ENCODE measurements around the gene GNG12. TPM values are rescaled to one million over a fixed set of nuclear protein-coding genes. Genes with fewer than 3 reads are reported as not detected.

GNG12 gene
- total RNA-seq, 1 experiment from 2014 or later = 32.1 TPM

DNA sequence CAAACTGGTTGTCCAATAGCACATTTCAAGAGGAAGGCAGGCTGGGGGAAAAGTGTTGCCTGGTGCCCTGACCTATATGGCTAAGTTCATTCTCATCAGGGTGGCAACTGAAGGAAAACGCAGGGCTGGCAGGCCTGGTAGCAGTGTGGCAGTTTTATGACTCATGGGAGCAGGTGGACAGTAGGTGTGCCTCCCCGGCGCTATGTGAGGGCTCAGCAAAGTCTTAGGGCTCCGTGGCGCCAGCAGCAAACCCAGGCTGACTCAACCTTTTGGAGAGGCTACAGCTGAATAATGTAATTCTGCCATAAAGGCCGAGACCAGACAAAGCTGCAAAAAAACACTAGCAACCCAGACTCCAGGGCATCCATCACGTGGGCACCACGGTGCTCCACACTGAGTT is 124.7 kb downstream of the GNG12 start:
- peak; percentile 69 for DNase-seq (ENCODE audit: low spot score)

DNA sequence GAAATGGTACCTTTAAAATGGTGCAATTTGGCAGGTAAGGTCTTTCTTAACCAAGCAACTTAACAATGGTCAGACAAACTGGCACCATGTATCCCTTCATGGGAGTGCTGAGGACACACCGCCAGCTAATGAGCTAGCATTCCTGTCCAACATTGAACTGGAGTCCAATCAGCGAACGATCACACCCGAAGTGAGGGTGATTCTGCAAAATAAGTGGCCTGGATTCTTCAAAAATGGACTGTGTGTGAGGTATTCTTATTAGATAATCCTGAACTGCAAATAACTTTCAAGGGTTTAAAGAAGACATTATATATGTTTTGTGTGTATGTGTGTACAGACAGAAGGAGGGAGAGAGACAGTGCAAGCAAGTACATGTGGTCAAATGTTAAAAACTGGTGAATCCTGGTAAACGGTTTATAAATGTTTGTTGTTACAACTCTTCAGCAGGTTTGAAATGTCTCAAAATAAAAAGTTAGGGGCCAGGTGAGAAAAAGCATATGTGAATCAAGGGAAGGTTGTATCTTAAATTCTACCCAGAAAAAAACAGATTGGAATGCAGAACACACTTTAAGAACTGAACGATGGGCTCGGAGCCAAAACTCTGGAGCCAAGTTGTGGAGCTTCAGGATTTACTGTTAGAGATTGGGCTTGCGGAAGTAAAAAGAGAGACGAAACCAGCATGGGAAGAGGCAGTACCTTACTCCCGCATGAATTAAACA is 127.4 kb downstream of the GNG12 start:
- DNase-seq (ENCODE audit: low spot score) = no peak

DNA sequence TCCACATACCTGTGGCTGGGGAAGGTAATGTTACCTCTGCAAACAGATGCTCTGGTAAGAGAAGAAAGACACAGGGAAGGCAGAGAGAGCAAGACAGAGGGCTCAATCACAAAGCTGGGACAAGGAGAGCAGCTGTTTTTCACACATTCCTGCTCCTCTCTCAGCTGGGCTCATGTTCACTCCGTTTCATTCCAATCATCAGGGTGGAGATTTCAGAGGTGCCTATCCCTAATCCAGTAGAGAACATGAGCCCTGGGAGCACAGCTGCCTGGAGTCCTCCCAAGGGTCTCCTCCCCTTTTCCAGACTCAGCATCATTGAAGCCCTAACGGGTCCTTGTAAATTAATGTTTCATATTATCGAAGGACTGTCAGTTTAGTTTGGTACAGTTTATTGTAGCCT is 128.9 kb downstream of the GNG12 start:
- DNase-seq (ENCODE audit: low spot score) = no peak

DNA sequence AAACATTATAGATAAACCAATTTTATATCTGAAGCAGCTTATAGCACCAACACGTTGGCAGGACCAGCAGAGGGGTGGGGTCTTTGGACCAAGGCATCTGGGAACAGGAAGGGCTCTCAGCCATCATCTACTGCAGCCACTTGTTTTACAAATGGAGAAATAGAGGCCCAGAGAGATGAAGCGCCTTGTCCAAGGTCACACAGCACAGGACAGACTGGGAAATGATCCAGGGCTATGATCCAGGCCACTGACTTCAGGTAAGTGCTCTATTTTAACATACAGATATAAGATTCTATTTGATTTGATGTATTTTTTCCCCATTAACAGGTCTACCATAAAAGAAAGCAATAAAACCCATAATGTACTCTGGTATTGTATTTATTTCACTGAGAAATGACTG is 131.4 kb downstream of the GNG12 start:
- DNase-seq (ENCODE audit: low spot score) = no peak

DNA sequence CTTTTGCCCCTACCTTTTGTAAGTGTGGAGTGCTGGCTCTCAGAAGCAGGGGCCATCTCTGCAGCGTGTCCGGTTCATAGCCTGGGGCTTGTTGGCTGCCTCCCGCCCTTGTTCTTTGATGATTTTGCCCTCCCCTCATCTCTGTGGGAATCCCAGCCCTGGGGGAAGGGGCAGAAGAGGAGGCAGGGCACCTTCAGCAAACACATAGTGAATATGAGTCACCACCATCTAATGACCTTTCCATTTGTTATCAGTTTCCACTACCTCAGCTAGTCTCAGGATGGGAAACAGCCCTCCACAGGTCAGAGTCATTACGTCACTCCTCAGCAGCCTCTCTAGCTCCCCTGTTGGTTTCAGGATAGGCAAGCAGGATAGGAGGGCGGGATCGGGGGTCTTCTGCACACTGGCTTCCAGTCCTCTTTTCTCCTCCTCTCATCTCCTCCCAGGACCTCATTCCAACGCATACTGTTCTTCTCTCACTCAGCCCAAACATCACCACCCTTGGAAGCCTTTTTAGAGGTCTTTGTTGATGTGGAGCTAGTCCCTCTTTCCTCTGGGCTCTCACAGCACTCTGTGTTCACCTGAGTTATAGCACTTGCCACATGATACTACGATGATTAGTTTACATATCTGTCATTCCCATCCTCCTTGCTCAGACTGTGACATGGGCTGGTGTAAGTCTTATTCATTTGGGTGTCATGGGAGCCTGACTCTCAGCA is 132.4 kb downstream of the GNG12 start:
- DNase-seq (ENCODE audit: low spot score) = no peak

DNA sequence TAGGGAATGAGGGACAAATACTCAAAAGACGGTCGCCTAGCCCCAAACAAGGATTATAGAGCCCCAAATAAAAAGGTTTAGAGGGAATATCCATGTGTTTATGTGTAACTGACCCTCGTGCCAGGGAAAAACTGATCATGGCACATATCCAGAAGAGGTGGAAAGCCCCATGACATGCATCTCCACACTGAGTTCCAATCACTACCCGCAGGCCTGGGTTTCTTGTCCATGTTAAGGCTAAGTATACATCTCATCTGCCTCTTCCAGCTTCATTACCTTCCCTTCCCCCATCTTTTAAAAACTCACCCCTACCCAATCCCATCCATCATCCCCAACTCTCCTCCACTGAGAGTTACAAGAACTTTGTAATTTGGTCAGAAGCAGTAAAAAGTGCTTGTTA is 133.0 kb downstream of the GNG12 start:
- no peak for DNase-seq (ENCODE audit: low spot score)

DNA sequence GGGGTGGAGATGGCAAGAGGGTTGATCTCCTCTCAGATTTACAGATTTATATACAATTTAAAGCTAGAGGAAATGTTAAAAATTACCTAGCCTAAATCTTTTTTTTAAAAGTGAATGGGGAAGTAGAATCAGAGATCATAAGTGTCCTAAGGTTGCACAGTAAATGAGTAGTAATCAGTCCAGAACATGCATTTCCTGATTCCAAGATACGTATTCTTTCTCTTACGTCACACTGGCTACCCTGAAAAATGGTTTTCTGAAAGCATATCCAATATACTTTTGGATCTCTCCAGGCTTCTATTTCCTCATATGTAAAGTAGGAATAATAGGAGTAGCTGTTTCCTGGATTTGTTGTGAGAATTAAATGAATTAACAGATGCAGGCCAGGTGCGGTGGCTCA is 136.6 kb downstream of the GNG12 start:
- no peak for DNase-seq (ENCODE audit: low spot score)

DNA sequence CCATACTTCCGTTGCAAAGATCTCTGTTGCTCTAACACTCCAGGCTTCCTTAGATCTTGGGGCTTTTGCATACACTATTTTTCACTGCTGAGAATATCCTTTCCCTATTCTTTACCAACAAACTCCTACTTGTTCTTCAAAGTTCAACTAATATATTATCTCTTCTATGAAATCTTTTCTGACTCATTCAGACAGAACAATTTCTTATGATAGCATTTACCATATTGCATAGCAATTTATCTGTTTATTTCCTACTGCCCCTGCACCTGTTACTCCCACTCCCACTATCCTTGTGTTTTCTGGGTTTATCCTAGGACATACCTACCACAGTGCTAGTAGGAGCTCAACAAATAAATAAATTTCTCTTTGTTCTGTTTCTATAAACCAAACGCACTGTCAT is 137.3 kb downstream of the GNG12 start:
- DNase-seq (ENCODE audit: low spot score) = no peak

DNA sequence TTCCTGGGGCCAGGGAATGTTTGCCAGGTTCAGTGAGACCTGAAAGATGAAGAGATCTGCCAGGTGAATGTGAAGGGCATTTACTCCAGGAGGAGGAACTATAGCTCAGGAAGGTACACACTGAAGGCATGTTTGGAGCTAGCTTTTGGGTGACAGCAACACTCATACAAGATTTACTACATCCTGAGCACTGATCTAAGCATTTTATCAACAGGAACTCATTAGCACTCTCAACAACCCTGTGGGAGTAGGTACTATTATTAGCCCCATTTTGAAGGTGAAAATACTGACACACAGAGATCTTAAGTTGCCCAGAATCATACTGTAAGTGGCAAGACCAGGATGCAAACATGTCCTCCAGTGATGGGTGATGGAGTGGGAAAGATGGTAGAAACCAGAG is 141.6 kb downstream of the GNG12 start:
- DNase-seq (ENCODE audit: low spot score) = no peak

DNA sequence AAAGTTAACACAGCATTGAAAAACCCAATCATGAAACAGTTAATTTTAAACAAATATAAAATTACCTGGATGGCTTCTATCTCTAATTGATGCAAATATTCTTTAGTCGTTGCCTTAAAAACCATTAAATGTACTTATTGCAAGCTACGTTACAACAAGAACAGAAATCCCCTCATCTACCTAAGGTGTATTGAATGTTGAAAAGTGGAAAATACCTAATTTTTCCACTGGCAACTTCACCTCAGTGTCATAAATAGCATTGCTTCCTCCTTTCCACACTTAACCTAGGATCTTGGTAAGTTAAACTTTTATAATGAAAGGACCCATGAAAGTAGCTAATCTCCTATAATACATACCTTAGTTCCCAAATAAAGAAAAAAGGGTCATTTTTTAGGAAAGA is 142.9 kb downstream of the GNG12 start:
- DNase-seq (ENCODE audit: low spot score) = no peak

DNA sequence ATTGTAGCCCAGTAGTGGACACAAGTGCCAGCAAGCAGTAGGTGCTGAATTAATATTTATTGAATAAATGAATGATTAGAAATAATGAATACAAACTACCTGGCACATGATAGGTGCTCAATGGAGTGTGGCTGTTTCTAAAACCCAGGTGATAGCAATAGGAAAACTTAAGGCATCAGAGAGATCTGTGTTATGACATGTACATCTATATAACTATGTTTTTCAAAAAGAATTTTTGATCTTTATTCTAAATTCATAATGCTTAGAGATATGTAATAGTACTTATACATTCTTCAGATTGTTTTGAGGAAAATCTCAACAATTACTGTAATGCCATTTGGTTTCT is 143.3 kb downstream of the GNG12 start:
- DNase-seq (ENCODE audit: low spot score) = no peak

DNA sequence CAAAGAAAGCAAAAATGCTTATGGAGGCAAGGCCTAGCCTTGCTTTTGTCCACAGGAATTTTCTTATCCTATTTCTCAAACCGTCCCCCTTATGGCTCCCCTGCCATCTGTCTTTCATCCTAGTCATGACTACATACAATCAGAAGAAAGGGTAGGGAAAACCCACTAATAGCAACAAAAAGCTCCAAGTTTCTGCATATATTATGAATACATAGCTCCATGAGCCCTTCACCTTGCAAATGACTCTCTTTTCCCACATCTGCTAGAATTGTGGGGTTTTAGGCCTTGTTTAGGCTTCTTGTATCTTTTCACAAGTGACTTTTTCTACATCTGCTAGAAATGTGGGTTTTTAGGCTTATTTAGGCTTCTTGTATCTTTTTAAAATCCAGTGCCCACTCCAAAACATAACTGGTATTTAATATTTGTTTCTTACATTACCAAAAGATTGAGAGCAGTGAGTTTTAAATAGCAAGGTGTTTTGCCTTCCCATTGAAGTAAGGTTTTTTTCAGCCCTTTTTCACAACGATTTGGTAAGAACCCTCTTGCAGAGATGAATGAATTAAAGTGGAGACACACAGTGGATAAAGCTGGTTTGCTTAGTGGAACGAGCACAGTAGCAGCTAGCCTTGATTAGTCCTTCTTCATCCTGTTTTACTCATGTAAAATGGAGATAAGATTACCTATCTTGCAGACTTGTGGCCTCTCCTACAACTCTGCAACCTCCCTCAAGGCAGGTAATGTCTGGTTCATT is 143.8 kb downstream of the GNG12 start:
- DNase-seq (ENCODE audit: low spot score) = no peak

DNA sequence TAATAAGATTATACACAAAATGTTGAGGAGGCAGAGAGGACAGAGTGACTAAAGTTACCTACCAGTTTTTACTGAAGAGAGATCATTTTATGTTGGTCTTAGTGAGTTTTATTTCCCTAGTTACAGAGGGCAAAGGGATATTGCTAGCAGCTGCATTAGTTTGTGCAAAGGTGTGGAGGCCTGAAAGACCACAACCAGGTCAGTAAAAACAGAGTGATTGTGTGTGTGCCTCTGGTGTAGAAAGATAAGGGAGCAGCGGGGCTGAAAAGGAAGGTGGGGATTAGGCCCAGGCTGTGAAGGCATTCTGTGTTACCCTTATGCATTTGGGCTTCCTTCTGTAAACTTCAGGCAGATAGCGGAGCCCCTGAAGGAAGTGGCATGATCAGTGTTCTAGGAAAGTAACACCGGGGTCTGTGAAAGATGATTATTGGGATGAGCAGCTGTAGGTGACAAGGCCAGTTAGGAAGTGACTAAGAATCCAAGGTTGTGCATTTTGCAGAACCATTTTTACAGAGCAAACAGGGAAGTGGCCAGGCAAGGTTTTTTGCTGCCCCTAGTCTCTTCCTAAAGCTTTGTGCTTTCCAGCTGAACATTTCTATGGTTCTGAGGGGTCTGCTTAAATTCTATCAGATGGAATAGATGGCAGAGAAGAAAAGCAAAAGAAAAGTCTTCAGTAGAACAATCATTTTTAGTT is 144.6 kb downstream of the GNG12 start:
- no peak for DNase-seq (ENCODE audit: low spot score)

DNA sequence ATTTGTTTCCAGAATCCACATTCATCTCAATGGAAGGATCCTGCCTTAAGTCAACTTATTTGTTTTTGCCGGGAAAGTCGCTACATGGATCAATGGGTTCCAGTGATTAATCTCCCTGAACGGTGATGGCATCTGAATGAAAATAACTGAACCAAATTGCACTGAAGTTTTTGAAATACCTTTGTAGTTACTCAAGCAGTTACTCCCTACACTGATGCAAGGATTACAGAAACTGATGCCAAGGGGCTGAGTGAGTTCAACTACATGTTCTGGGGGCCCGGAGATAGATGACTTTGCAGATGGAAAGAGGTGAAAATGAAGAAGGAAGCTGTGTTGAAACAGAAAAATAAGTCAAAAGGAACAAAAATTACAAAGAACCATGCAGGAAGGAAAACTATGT is 145.6 kb downstream of the GNG12 start:
- DNase-seq (ENCODE audit: low spot score) = no peak

DNA sequence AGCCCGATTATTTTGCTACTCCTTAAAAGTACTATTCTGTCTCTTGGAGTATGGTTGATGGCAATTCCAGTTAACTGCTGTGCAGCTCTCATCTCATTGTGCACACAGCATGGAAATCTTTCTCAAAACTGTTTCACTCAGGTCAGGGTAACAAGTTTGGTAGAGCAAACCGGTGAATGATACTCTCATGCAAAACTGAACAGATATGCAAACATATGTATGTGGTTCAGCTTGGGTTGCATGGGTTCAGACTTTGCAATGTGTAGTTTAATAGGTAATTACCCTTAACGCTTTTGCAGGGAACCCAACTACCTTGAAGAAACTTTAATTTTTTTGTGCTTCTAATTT is 146.1 kb downstream of the GNG12 start:
- no peak for DNase-seq (ENCODE audit: low spot score)

DNA sequence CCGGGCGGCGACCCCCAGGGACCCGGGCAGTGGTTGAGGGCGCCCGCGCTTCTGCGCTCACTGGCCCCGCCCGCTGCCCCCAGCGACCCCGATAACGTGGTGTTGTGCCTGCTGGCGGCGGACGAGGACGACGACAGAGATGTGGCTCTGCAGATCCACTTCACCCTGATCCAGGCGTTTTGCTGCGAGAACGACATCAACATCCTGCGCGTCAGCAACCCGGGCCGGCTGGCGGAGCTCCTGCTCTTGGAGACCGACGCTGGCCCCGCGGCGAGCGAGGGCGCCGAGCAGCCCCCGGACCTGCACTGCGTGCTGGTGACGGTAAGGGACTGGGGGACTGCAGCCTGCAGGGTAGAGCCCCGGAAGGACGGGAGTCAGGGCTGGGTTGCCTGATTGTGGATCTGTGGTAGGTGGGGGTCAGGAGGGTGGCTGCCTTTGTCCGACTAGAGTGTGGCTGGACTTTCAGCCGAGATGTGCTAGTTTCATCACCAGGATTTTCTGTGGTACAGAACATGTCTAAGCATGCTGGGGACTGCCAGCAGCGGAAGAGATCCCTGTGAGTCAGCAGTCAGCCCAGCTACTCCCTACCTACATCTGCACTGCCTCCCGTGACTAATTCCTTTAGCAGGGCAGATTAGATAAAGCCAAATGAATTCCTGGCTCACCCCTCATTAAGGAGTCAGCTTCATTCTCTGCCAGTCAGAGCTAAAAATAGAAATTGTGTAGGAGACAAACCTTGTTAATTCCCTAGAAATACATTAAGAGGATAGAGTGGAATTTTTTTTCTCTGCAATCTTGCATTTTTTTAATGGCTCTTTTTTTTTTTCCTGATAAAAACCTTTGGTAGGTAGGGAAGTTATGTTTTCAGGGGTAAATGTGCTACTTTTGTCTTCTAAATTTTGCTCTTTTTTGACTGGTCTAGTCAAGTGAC is 146.7 kb downstream of the GNG12 start:
- peak; percentile 90 for DNase-seq (ENCODE audit: low spot score)

DNA sequence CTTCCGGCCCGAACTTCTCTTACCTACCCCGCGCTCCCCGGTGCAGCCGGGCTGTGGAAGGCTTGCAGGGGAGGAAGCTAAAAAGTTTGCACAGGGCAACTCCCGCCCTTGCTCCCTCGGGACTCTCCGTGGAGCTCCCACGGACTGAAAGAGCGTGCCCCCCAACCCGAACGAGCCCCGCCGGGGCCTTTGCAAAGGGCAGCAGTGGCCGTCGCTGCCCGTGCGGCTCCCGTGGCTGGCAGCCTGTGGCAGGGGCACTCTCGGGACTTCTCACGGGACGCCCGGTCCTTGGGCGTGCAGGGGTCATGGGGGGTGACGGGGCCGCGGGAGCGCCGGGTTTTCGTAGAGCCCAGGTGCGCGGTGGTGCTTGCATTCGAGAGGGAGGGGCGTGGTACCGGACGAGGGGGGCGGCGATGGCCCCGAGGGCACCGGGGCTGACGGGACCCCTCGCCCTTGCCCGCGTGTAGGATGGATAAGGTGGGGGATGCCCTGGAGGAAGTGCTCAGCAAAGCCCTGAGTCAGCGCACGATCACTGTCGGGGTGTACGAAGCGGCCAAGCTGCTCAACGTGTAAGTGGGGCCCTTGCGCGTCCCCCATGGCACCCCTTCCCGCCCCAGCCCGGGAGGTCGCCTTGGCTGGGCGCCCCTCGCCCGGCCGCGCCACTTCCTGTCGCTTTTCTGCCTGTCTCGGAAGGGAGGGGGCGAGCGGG is 147.6 kb downstream of the GNG12 start:
- peak; percentile 54 for DNase-seq (ENCODE audit: low spot score)

DNA sequence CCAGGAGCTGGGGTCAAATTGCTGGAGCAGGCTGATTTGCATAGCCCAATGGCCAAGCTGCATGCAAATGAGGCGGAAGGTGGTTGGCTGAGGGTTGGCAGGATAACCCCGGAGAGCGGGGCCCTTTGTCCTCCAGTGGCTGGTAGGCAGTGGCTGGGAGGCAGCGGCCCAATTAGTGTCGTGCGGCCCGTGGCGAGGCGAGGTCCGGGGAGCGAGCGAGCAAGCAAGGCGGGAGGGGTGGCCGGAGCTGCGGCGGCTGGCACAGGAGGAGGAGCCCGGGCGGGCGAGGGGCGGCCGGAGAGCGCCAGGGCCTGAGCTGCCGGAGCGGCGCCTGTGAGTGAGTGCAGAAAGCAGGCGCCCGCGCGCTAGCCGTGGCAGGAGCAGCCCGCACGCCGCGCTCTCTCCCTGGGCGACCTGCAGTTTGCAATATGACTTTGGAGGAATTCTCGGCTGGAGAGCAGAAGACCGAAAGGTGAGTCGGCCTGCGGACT is 148.2 kb downstream of the GNG12 start, which contains the start of gene GADD45A:
Gene GADD45A, plus strand, starts transcription at position 135 of the 491 bp plus-strand sequence. Its CDS starts 294 bp downstream, at position 429.
- peak; percentile 97 for DNase-seq (ENCODE audit: low spot score)

DNA sequence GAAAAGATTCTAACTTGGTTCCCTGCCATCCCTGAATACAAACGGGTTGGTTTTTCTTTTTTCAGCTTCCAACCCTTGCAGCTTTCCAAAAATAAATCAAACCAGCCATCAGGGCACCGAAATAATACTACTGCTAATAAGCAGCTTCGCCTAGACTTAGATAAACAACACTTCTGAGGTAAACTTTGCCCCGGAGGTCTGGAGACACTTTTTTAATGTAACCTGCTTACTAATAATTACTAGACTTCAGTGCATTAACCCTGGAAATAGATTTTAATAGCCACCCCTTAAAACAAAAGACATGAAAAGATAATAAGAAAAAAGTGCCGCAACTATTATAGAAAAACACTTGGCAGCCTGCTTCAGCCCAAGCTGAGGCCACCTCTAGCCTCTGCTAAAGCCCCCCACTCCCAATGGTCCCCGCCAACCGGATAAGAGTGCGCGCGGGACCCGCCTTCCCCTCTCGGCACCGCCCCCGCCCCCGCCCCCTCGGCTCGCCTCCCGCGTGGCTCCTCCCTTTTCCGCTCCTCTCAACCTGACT is 148.7 kb downstream of the GNG12 start:
- DNase-seq (ENCODE audit: low spot score) = peak; percentile 34

Data from HT-29 (cell line).